Measurements from ENCODE around the gene COL5A1. TPM values are rescaled to one million over a fixed set of nuclear protein-coding genes. Genes with fewer than 3 reads are reported as not detected.
A peak's percentile ranks its signal among the peaks of the same experiment; 100 is the strongest.

Gene COL5A1
- total RNA-seq, 1 donor from 2014 or later, result 2.8 TPM

- DNase-seq (ENCODE audit: low read depth in 2 of 2), result peak in 1 of 2 donors; percentile 57
Observed at GRCh38 chr9:134625361-134626068, 16.1 kb upstream of the COL5A1 start.

- DNase-seq (ENCODE audit: low read depth in 2 of 2), result no peak
Observed at GRCh38 chr9:134626069-134626423, 15.6 kb upstream of the COL5A1 start.

GRCh38 chr9:134626571-134627416 lies 14.8 kb upstream of the COL5A1 start:
- peak in 1 of 2 donors; percentile 32 for DNase-seq (ENCODE audit: low read depth in 2 of 2)

DNA sequence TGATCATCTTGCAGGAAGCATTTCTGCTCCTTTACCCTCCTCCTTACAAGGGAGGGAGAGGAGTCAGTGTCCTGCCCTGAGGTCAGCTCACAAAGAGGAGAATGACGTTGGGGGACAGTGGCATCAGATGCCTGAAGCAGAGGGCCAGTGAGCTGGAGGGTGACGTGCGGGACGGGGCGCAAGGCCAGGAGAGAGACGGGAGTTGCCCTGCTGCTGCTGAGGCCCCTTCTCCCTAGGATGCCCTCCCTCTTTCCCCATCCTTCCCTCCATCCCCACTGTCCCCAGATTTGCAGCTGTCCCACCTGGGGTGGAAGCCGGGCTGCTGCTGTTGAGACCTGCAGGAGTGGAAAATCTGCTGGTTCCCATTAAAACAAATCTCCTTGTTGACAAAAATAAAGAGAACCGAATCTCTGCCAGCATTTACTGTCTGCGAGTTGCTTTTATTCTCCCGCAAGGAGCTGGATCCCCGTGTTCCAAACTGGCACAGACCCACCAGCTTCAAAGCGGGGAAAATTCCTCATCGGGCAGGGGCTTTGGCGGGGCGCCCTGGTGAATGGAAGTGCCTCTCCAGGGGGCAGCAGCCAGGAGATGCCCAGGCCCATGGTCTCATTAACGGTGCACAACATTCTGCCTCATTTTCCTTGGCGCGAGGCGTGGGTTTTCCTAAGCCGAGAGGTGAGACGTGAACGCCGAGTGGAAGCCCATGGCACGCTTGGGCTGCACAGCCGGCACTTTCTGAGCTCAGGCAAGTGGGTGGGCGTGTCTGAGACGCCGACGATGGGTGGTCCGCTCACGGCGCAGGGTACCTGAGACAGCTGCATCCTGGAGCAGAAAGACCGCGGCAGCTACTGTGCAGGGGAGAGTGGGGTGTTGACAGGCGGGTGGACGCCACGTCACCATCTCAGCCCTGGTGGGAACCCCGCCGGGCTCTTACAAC lies 13.9 kb upstream of the COL5A1 start:
- no peak for DNase-seq (ENCODE audit: low read depth in 2 of 2)

- no peak for DNase-seq (ENCODE audit: low read depth in 2 of 2)
Observed at GRCh38 chr9:134628354-134628736, 13.3 kb upstream of the COL5A1 start.

DNA sequence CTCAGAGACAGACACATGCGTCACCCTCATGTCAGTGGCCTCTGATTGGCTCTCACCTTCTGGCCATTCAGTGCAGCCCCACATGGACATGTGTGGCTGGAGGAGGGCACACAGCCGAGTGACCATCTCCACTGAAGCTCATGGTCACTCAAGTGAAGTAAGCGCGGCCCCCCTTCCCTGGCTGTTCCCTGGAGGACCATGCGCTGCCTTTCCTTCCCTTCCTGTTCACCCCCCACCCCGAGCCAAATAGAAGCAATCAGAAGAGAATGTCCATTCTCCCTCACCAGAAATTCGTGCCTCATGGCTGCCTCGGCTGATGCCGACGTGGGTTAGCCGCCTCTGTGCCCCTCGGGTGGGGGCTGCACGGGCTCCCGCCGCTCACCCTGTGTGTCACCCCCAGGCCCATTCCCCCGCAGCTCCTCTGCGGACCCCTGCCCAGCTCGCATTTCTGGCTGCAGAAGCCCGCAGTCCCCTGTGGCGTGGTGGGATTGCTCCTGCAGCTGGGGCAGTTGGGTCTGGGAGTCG lies 12.5 kb upstream of the COL5A1 start:
- no peak for DNase-seq (ENCODE audit: low read depth in 2 of 2)

DNA sequence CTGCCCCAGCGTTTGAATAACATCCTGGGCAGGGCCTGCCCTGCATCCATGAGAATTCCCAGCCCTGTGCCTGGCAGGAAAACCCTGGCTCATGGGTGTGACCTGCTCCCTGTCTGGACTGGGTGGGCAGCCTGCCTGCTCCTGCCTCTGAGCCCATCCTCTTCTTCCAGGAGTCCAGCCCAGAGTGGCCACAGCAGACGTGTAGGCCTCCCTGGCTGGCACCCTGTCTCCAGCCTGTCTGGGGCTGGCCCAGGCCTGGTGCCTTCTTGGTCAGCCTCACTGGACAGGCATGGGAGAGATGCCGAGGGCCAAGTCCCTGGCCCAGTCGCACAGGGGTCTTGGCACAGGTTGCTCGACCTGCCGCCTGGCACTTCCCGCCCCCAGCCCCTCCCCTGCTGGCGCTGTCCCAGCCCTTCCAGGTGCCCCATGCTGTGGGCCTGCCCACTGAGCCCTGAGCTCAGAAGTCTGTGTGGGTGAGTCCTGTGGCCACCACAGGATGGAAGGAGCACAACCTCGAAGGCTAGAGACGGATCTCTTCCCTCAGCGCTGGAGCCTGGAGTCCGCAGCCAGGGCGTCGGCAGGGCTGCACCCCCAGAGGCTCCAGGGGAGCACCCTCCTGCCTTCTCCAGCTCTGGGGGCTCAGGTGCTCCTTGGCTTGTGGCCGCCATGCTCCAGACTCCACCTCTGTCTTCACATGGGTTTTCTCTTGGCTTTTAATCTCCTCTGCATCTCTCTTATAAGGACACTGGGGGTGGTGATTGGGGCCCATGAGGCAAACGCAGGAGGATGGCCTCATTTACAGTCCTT lies 11.8 kb upstream of the COL5A1 start:
- no peak for DNase-seq (ENCODE audit: low read depth in 2 of 2)

DNA sequence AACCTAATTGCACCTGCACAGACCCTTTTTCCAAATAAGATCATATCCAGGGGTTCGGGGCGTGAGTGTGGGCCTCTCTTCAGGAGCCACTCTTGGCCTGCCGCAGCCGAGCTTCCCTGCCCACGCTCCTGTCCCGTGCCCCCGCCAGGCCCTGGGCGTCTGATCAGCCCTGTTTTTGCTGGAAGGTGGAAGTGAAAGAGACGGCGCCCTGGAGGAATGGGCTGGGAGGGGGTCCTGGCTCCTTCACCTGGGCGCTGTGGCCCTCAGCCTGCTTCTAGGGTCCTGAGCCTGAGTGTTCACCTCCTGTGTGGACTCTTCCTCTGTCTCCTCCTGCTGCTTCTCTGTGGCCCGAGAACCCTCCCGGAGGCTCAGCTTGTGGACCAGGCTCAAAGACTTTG lies 11.2 kb upstream of the COL5A1 start:
- DNase-seq (ENCODE audit: low read depth in 2 of 2), result no peak

- peak in 1 of 2 donors; percentile 43 for DNase-seq (ENCODE audit: low read depth in 2 of 2)
Observed at GRCh38 chr9:134630861-134631260, 10.7 kb upstream of the COL5A1 start.

DNA sequence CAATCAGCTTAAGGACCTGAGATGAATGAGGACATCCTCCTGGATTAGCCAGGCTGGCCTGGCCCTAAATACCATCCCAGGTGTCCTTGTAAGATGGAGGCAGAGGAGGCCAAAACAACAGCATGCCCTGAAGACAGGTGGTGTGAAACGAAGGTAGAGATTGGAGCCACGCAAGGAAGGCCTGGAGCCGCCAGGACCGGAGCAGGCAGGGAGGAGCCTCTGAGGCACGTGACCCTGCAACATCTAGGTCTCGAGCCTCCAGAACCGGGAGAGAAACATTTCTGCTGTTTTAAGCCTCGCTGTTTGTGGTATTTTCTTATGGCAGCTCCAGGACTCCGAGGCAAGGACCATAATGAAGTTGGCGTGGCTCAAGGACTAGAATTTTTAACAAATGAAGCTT lies 9.7 kb upstream of the COL5A1 start:
- DNase-seq (ENCODE audit: low read depth in 2 of 2), result no peak

DNA sequence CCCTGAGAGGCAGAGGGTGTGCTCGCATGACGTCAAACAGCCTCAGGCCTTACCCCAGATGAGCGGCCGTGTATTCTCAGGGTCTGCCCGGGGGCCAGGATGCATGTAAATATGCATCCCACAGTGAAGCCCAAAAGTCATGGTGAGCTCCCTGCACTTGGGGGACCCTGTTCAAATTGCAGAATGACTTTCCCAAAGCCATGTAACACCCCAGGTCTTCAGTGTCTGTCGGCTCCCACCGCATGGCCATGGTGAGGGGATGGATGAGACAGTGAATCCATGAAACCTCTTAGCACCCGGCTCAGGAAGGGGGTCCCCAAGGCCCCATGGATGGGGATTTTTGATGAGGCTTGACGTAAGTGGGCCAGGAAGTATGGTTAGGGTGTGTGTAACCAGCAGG lies 9.3 kb upstream of the COL5A1 start:
- DNase-seq (ENCODE audit: low read depth in 2 of 2), result no peak

GRCh38 chr9:134633362-134634142 lies 8.1 kb upstream of the COL5A1 start:
- DNase-seq (ENCODE audit: low read depth in 2 of 2), result no peak

- no peak for DNase-seq (ENCODE audit: low read depth in 2 of 2)
Observed at GRCh38 chr9:134634176-134634575, 7.4 kb upstream of the COL5A1 start.

GRCh38 chr9:134634667-134635230 lies 6.9 kb upstream of the COL5A1 start:
- no peak for DNase-seq (ENCODE audit: low read depth in 2 of 2)

- no peak for DNase-seq (ENCODE audit: low read depth in 2 of 2)
Observed at GRCh38 chr9:134635351-134636148, 6.1 kb upstream of the COL5A1 start.

DNA sequence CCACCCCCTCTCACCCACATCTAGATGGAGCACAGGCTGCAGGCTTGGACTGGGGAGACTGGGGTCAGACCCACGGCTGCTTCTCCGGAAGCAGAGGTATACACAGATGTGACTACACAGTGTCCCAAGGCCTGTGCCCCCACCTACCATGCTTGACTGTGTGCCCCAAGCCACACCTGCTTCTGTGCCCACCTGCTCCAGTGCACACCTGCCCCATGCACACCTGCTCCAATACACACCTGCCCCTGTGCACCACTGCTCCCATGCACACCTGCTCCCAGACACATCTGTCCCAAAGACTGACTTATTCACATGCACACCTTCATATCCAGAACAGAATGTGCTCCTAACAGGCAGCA lies 5.5 kb upstream of the COL5A1 start:
- no peak for DNase-seq (ENCODE audit: low read depth in 2 of 2)

GRCh38 chr9:134637241-134637640 lies 4.4 kb upstream of the COL5A1 start:
- DNase-seq (ENCODE audit: low read depth in 2 of 2), result no peak

- DNase-seq (ENCODE audit: low read depth in 2 of 2), result peak; percentile 48 to 73
Observed at GRCh38 chr9:134637696-134638501, 3.7 kb upstream of the COL5A1 start.

Data from lung microvascular endothelial cell (primary cell).